Activated naive CD8-positive, alpha-beta T cell (primary cell): ENCODE data around the gene ZPBP2.

Experiments used
- H3K27ac Mint-ChIP-seq: one replicate; pipeline ENCODE4 v1.8.0; 2021; ENCODE audit warnings: mixed read lengths
- H3K27me3 Mint-ChIP-seq: one replicate; pipeline ENCODE4 v1.8.0; 2021; ENCODE audit warnings: mixed read lengths
- H3K36me3 Mint-ChIP-seq: one replicate; pipeline ENCODE4 v1.8.0; 2021; ENCODE audit warnings: mixed read lengths
- H3K4me1 Mint-ChIP-seq: one replicate; pipeline ENCODE4 v1.8.0; 2021; ENCODE audit warnings: low read depth, mixed read lengths
- H3K4me3 Mint-ChIP-seq: one replicate; pipeline ENCODE4 v1.8.0; 2021; ENCODE audit warnings: mild to moderate bottlenecking, mixed read lengths
- H3K9me3 Mint-ChIP-seq: one replicate; pipeline ENCODE4 v1.8.0; 2021; ENCODE audit warnings: low read depth, mixed read lengths

Gene ZPBP2

GRCh38 chr17:39915559-39915958 lies 47.6 kb downstream of the ZPBP2 start:
- peak overlapping the region; percentile 16 for H3K27ac Mint-ChIP-seq

DNA sequence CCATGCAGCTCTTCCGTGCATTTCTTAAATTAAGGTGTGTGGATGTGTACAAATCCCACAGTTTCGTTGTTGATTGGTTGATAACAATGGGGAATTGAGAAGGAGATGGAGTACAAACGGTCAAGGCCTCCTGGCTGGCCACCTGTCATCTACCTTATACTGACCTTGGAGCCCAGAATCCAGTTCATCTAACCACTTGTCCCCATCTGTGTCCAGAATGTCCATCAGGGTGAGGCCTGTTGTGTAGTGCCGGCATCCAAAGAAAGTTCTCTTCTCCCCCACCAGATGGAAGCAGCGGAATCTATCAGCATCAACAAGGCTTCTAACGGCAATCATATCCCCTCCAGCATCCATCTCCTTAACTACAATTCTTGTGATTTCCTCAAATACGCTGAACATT lies 48.9 kb downstream of the ZPBP2 start:
- Mint-ChIP-seq H3K27ac (peak overlapping the region; percentile 34), H3K9me3 (no peaks in the 10 kb centered on the region), H3K4me3 (peak overlapping the region; percentile 5), H3K4me1 (peaks cover 49% of the 10 kb centered on the region), H3K27me3 (no peaks in the 10 kb centered on the region), H3K36me3 (peaks cover 16% of the 10 kb centered on the region)

More at GRCh38 chr17:39915559-39915958, 47.6 kb downstream of the ZPBP2 start:
- peaks cover 18% of the 10 kb centered on the region for H3K36me3 Mint-ChIP-seq
- no peaks in the 10 kb centered on the region for H3K9me3 Mint-ChIP-seq
- no peak overlapping the region for H3K4me3 Mint-ChIP-seq
- H3K4me1 Mint-ChIP-seq, result peaks cover 36% of the 10 kb centered on the region
- no peaks in the 10 kb centered on the region for H3K27me3 Mint-ChIP-seq

DNA sequence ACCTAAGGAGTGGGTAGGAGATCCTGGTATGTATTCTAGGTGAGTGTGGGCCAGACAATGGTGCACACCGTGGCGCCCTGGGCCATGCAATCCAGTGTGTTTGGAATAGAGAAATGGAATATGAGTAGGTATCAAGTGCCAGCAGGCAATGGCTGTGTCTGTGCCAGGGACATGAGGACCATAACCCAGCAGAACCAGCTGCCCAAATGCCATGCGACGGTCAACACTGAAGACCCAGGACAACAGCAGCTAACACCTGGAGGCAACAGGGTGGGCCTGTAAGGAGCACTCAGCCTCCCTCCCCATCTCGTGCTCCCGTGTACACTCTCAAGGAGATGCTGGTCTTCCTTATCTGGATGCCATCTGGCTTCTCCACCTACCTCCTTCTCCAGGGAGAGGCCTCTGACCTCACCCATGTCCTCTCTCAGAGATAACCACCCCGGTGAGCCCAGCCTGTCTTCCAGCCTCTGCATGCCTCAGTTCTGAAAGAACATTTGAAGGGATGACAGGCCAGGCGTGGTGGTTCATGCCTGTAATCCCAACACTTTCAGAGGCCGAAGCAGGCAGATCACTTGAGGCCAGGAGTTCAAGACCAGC lies 51.2 kb downstream of the ZPBP2 start:
- Mint-ChIP-seq H3K27ac (peak overlapping the region; percentile 78), H3K36me3 (peaks cover 14% of the 10 kb centered on the region), H3K27me3 (no peaks in the 10 kb centered on the region), H3K4me3 (no peak overlapping the region), H3K9me3 (no peaks in the 10 kb centered on the region), H3K4me1 (peaks cover 69% of the 10 kb centered on the region)

GRCh38 chr17:39920218-39921210 lies 52.5 kb downstream of the ZPBP2 start:
- H3K27ac Mint-ChIP-seq, result peak overlapping the region; percentile 98
- H3K9me3 Mint-ChIP-seq, result no peaks in the 10 kb centered on the region
- H3K4me1 Mint-ChIP-seq, result peaks cover 82% of the 10 kb centered on the region
- peak overlapping the region; percentile 71 for H3K4me3 Mint-ChIP-seq
- H3K27me3 Mint-ChIP-seq, result no peaks in the 10 kb centered on the region
- H3K36me3 Mint-ChIP-seq, result peaks cover 14% of the 10 kb centered on the region

GRCh38 chr17:39921323-39921722 lies 53.3 kb downstream of the ZPBP2 start:
- no peaks in the 10 kb centered on the region for H3K27me3 Mint-ChIP-seq
- peak overlapping the region; percentile 71 for H3K4me3 Mint-ChIP-seq
- H3K36me3 Mint-ChIP-seq, result peaks cover 14% of the 10 kb centered on the region
- peak overlapping the region; percentile 98 for H3K27ac Mint-ChIP-seq
- peaks cover 86% of the 10 kb centered on the region for H3K4me1 Mint-ChIP-seq
- H3K9me3 Mint-ChIP-seq, result no peaks in the 10 kb centered on the region

DNA sequence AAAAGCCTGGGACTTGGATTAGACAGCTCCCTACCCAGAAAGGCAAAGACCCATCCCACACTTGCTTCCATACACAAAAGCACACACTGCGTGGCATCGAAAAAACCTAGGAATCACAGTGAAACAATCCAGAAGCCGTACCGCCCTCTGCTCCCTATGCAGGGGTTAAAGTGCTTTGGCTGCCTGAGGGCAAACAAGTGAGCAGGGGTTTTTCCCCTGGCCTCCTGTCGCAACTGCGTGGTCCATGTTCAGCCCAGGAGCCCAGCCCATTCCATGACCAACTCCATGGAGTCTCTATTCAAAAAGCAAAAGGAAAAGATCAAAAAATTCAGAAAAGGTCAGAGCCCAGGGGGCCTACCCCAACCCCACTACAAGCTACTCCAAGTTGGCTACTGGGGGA lies 54.0 kb downstream of the ZPBP2 start:
- peaks cover 84% of the 10 kb centered on the region for H3K4me1 Mint-ChIP-seq
- H3K27me3 Mint-ChIP-seq, result no peaks in the 10 kb centered on the region
- peaks cover 11% of the 10 kb centered on the region for H3K36me3 Mint-ChIP-seq
- peak overlapping the region; percentile 71 for H3K4me3 Mint-ChIP-seq
- no peaks in the 10 kb centered on the region for H3K9me3 Mint-ChIP-seq
- peak overlapping the region; percentile 98 for H3K27ac Mint-ChIP-seq

DNA sequence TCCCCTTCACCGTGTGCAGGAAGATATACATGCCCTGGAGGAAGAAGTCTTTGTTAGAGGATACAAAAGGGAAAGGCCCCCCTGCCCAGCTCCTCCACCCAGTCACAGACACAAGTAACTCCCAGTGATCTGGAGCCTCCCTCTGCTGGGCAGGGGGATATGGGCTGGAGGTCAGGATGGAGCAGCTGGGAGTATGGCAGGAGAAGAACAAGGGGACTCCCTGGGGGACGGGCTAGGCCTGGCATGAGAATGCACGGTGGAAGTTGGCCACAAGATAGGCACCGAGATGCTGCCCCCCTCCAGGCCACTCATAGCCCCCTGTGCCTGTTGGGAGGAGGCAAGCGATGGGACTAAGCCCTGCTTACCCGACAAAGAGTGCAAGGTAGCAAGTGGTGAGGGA lies 55.2 kb downstream of the ZPBP2 start:
- Mint-ChIP-seq H3K9me3 (no peaks in the 10 kb centered on the region), H3K4me1 (peaks cover 82% of the 10 kb centered on the region), H3K36me3 (peaks cover 4% of the 10 kb centered on the region), H3K27me3 (no peaks in the 10 kb centered on the region), H3K27ac (peak overlapping the region; percentile 98), H3K4me3 (peak overlapping the region; percentile 95)

DNA sequence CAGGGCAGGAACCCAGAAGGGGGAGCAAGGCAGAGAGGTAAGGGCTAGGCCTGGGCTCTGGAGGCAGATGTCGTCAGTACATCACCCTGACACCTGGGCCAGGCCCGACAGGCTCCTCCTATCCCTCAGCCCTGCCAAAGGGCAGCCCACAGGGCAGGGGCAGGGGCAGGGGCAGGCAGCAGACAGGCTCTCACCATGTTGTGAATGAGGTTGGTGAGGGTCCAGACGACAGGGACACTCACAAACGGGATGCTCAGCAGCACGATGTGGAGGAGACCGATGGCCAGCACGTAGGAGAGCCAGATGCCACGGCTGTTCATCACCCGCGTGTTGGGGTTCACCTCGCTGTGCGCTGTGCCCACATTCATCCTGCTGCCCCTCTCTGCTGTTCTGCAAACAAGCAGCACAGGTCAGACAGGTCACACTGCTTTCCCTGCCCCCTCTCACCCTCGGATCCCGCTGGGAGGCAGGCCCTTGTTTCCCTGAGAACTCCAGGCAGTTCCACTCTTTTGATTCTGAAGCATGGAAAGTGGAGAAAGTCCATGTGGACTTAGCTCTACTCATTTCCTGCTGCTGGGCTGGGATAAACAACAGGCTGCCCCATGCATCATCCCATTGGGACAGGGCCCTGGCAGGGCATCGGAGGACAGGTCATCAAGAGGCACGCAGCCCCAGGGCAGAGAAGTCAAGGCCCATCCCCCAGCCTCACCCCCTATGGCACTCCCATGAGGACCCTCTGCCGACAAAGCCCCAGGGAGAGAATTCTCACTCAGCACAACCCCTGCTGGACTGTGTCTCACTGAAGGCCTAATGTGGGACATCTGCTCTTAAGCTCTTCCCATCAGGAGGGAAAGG lies 56.1 kb downstream of the ZPBP2 start:
- peak overlapping the region; percentile 95 for H3K4me3 Mint-ChIP-seq
- peaks cover 4% of the 10 kb centered on the region for H3K36me3 Mint-ChIP-seq

DNA sequence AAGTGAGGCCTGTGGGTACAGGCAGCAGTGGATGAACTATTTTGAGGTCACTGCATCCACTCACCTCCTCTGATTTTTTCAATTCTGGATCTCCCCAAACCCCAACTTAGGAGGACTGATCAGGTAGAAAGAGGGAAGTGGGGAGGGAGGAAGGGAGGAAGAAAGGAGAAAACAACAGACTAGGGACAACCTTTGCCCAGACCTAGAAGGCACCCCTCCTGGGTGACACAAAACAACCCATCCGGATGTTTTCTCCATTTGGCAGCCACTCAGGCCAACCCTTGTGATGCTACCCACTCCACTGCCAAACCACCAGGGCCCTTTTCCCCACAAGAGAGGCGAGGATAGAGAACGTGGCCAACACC lies 56.7 kb downstream of the ZPBP2 start:
- no peaks in the 10 kb centered on the region for H3K27me3 Mint-ChIP-seq
- H3K27ac Mint-ChIP-seq, result peak overlapping the region; percentile 98
- H3K4me1 Mint-ChIP-seq, result peaks cover 80% of the 10 kb centered on the region
- H3K36me3 Mint-ChIP-seq, result peaks cover 4% of the 10 kb centered on the region
- H3K4me3 Mint-ChIP-seq, result peak overlapping the region; percentile 95
- no peaks in the 10 kb centered on the region for H3K9me3 Mint-ChIP-seq

More for the DNA sequence above, 56.1 kb downstream of the ZPBP2 start:
- Mint-ChIP-seq H3K9me3 (no peaks in the 10 kb centered on the region), H3K4me1 (peaks cover 79% of the 10 kb centered on the region), H3K27me3 (no peaks in the 10 kb centered on the region), H3K27ac (peak overlapping the region; percentile 98)

GRCh38 chr17:39925282-39926134 lies 57.5 kb downstream of the ZPBP2 start:
- Mint-ChIP-seq H3K36me3 (peaks cover 4% of the 10 kb centered on the region), H3K4me3 (peak overlapping the region; percentile 95), H3K4me1 (peaks cover 74% of the 10 kb centered on the region), H3K27ac (peak overlapping the region; percentile 98), H3K27me3 (no peaks in the 10 kb centered on the region), H3K9me3 (no peaks in the 10 kb centered on the region)

- Mint-ChIP-seq H3K4me3 (peak overlapping the region; percentile 95), H3K27me3 (no peaks in the 10 kb centered on the region)
Observed at GRCh38 chr17:39926135-39926587, 58.2 kb downstream of the ZPBP2 start.

DNA sequence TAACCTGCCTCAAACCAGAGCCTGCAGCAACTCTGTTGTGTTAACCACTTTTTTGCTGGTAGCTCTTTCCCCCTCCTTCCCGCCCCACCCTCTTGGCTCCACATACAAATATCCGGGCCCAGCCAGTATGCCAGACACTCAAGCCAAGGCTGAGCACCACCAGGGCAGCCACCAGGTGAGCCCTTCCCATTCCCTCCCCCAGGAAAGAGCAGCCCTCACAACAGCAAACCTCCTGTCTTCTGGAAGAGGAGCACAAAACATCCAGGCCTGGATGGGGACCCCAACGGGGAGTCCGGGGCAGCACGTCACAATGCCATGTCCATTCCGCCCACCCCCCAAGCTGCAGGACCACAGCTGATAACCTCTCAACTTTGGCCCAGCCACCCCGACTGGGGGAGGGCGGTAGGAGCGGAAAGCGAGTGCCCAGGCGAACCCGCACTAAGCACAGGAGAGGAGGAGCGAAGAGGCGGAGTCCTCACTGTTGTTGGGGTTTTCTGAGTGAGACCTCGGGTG lies 58.6 kb downstream of the ZPBP2 start:
- peaks cover 62% of the 10 kb centered on the region for H3K4me1 Mint-ChIP-seq

More at GRCh38 chr17:39926135-39926587, 58.2 kb downstream of the ZPBP2 start:
- Mint-ChIP-seq H3K27ac (peak overlapping the region; percentile 98), H3K9me3 (no peaks in the 10 kb centered on the region), H3K4me1 (peaks cover 67% of the 10 kb centered on the region), H3K36me3 (peaks cover 4% of the 10 kb centered on the region)

More for the DNA sequence above, 58.6 kb downstream of the ZPBP2 start:
- Mint-ChIP-seq H3K27ac (peak overlapping the region; percentile 98), H3K4me3 (peak overlapping the region; percentile 95), H3K27me3 (no peaks in the 10 kb centered on the region), H3K36me3 (peaks cover 4% of the 10 kb centered on the region), H3K9me3 (no peaks in the 10 kb centered on the region)
